OCI-LY1 (cell line): ENCODE measurements around the gene LCE3D.
A peak's percentile ranks its signal among the peaks of the same experiment; 100 is the strongest.

Experiments
- H2AFZ ChIP-seq: fragments of 200-600 bp; sonication (generic), shearing (Covaris generic); 2 replicates; pipeline ENCODE4 v1.6.0; 2014; ENCODE audit warnings: antibody characterized with exemption, mild to moderate bottlenecking, low read length
- H3F3A ChIP-seq: fragments of 200-600 bp; sonication (generic), shearing (Covaris generic); 2 replicates; pipeline ENCODE4 v1.6.0; 2014; ENCODE audit warnings: mild to moderate bottlenecking, antibody characterized with exemption, low read length, moderate library complexity; ENCODE audit not compliant: insufficient read depth
- H3K27ac ChIP-seq: fragments of 200-600 bp; sonication (generic); 2 replicates; pipeline ENCODE4 v1.5.1; 2014; ENCODE audit warnings: low read length, mixed run types, mild to moderate bottlenecking, low read depth; ENCODE audit not compliant: poor library complexity, severe bottlenecking
- H3K27me3 ChIP-seq: fragments of 200-600 bp; sonication (generic); 2 replicates; pipeline ENCODE4 v1.6.0; 2014; ENCODE audit warnings: antibody characterized with exemption, mild to moderate bottlenecking, low read length, moderate library complexity; ENCODE audit not compliant: insufficient read depth
- H3K36me3 ChIP-seq: fragments of 200-600 bp; sonication (generic); 2 replicates; pipeline ENCODE4 v1.6.1; 2014; ENCODE audit warnings: mild to moderate bottlenecking, antibody characterized with exemption, low read length, moderate library complexity, mixed read lengths; ENCODE audit not compliant: insufficient read depth
- H3K4me1 ChIP-seq: fragments of 200-600 bp; sonication (generic); 2 replicates; pipeline ENCODE4 v1.5.1; 2014; ENCODE audit warnings: mild to moderate bottlenecking, low read length, moderate library complexity; ENCODE audit not compliant: insufficient read depth, severe bottlenecking
- H3K4me2 ChIP-seq: fragments of 200-600 bp; sonication (generic), shearing (Covaris generic); 2 replicates; pipeline ENCODE4 v1.6.1; 2014; ENCODE audit warnings: low read length
- H3K4me3 ChIP-seq: fragments of 200-600 bp; sonication (generic); 2 replicates; pipeline ENCODE4 v1.5.1; 2014; ENCODE audit warnings: low read length, low read depth, mild to moderate bottlenecking, mixed read lengths; ENCODE audit not compliant: poor library complexity, severe bottlenecking
- H3K79me2 ChIP-seq: fragments of 200-600 bp; shearing (Covaris generic); 2 replicates; pipeline ENCODE4 v1.6.1; 2016; ENCODE audit warnings: mixed run types, low read length, mixed read lengths; ENCODE audit not compliant: insufficient read depth
- H3K9ac ChIP-seq: fragments of 200-600 bp; sonication (generic), shearing (Covaris generic); 2 replicates; pipeline ENCODE4 v1.6.1; 2014; ENCODE audit warnings: mild to moderate bottlenecking, low read length, mixed read lengths
- H3K9me2 ChIP-seq: fragments of 200-600 bp; sonication (generic), shearing (Covaris generic); 2 replicates; pipeline ENCODE4 v1.6.1; 2014; ENCODE audit warnings: low read depth, mild to moderate bottlenecking, low read length, mixed read lengths
- H3K9me3 ChIP-seq: fragments of 200-600 bp; shearing (Covaris generic); 2 replicates; pipeline ENCODE4 v1.6.1; 2014; ENCODE audit warnings: low read length, mixed read lengths
- H4K20me1 ChIP-seq: fragments of 200-600 bp; sonication (generic), shearing (Covaris generic); 2 replicates; pipeline ENCODE4 v1.6.0; 2016; ENCODE audit warnings: mild to moderate bottlenecking, low read length; ENCODE audit not compliant: insufficient read depth
- CTCF ChIP-seq: fragments of 200-600 bp; sonication (generic), shearing (Covaris generic); IDR thresholded peaks from 2 replicates; pipeline ENCODE4 v1.5.1; 2017; ENCODE audit warnings: mild to moderate bottlenecking, antibody characterized with exemption, low read length, moderate library complexity, mixed read lengths
- EZH2 ChIP-seq: fragments of 200-600 bp; sonication (generic), shearing (Covaris generic); IDR thresholded peaks from 2 replicates; pipeline ENCODE4 v1.8.0; 2017; ENCODE audit warnings: borderline replicate concordance, mixed run types, mild to moderate bottlenecking, antibody characterized with exemption, low read length, moderate library complexity, mixed read lengths

Gene LCE3D

GRCh38 chr1:152535774-152536173 is 44.5 kb downstream of the LCE3D start:
- Histone ChIP-seq H3K4me3 (no peak overlapping the region), H2AFZ (no peak overlapping the region), H3F3A (no peaks in the 10 kb centered on the region), H3K9me2 (no peaks in the 10 kb centered on the region), H3K9ac (no peak overlapping the region), H3K36me3 (no peaks in the 10 kb centered on the region), H3K27me3 (no peaks in the 10 kb centered on the region), H3K4me2 (no peak overlapping the region), H3K9me3 (no peaks in the 10 kb centered on the region), H3K79me2 (no peaks in the 10 kb centered on the region), H4K20me1 (no peaks in the 10 kb centered on the region), H3K27ac (no peak overlapping the region), H3K4me1 (no peaks in the 10 kb centered on the region)
- TF ChIP-seq CTCF, result no peak
- TF ChIP-seq EZH2, result no peak

- H2AFZ ChIP-seq, result no peak overlapping the region
- no peak overlapping the region for H3K27ac ChIP-seq
- no peaks in the 10 kb centered on the region for H3K4me1 ChIP-seq
- H3K4me2 ChIP-seq, result no peak overlapping the region
- H3K9me3 ChIP-seq, result no peaks in the 10 kb centered on the region
- TF ChIP-seq EZH2 (no peak), CTCF (peak; percentile 80)
- no peaks in the 10 kb centered on the region for H3K79me2 ChIP-seq
- no peak overlapping the region for H3K9ac ChIP-seq
- no peaks in the 10 kb centered on the region for H3F3A ChIP-seq
- H3K27me3 ChIP-seq, result no peaks in the 10 kb centered on the region
- no peak overlapping the region for H3K4me3 ChIP-seq
- no peaks in the 10 kb centered on the region for H3K36me3 ChIP-seq
- H3K9me2 ChIP-seq, result no peaks in the 10 kb centered on the region
- no peaks in the 10 kb centered on the region for H4K20me1 ChIP-seq
These were observed 46.9 kb downstream of the LCE3D start for GRCh38 chr1:152533327-152533938.
